ENCODE data around the gene PLEKHN1. TPM values are rescaled to one million over a fixed set of nuclear protein-coding genes. Genes with fewer than 3 reads are reported as not detected.

Gene PLEKHN1
- total RNA-seq, 1 experiment from 2014 or later, result not detected

DNA sequence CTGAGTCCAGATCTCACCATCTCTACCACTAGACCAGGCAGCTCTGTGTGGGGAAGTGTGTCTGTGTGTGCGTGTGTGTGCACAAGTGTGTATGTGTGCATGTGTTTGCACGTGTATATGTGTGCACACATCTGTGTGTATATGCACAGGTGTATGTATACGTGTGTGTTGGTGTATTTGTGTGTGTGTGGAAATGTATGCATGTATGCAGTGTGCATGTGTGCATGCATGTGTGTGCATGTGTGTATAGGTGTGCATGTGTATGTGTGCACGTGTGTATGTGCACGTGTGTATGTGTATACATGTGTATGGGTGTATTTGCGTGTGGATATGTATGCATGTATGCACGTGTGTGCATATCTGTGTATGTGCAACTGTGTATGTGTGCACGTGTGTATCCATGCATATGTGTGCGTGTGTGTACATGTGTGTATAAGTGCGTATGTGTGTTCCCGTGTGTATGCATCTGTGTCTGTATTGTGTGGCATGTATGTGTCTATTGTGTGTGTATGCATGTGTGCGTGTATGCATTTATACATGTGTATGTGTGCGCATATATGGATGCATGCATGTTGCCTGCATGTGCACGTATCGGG lies 3.1 kb downstream of the PLEKHN1 start:
- no TSS peak for BruUV-seq (replicated peaks)
- H3K4me1 ChIP-seq (ENCODE audit: insufficient read depth, low read length, poor library complexity, severe bottlenecking), result peaks cover 8% of the 10 kb centered on the region
- TF ChIP-seq, protein P1, sequence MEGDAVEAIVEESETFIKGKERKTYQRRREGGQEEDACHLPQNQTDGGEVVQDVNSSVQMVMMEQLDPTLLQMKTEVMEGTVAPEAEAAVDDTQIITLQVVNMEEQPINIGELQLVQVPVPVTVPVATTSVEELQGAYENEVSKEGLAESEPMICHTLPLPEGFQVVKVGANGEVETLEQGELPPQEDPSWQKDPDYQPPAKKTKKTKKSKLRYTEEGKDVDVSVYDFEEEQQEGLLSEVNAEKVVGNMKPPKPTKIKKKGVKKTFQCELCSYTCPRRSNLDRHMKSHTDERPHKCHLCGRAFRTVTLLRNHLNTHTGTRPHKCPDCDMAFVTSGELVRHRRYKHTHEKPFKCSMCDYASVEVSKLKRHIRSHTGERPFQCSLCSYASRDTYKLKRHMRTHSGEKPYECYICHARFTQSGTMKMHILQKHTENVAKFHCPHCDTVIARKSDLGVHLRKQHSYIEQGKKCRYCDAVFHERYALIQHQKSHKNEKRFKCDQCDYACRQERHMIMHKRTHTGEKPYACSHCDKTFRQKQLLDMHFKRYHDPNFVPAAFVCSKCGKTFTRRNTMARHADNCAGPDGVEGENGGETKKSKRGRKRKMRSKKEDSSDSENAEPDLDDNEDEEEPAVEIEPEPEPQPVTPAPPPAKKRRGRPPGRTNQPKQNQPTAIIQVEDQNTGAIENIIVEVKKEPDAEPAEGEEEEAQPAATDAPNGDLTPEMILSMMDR (conservative IDR thresholded peaks at IDR 0.05; ENCODE audit: low read depth, low read length), result no peak
- TF ChIP-seq EZH2 (IDR thresholded peaks at IDR 0.05; ENCODE audit: borderline replicate concordance, low read depth, low read length, poor library complexity, severe bottlenecking), result no peak
- intact Hi-C loops (cut with micrococcal nuclease; ENCODE audit: unreplicated experiment), result no loop called here
- no peak overlapping the region for H3K27ac ChIP-seq (ENCODE audit: low read depth, low read length, poor library complexity, severe bottlenecking)
- no peak overlapping the region for H3K4me3 ChIP-seq (ENCODE audit: low read depth, low read length, poor library complexity, severe bottlenecking)
- POLR2A ChIA-PET (ENCODE audit: low non-redundant PET), result interaction anchor here (0.6 kb wide), 1 partner anchor 93 kb away, joined by 4 read pairs; no protein-coding TSS in a partner anchor
- peaks cover 25% of the 10 kb centered on the region for H3K27me3 ChIP-seq (replicated peaks; ENCODE audit: insufficient read depth, low read depth, low read length, poor library complexity)
- no peaks in the 10 kb centered on the region for H3K9me3 ChIP-seq (ENCODE audit: low read depth, low read length, poor library complexity, severe bottlenecking)
- DNase-seq (ENCODE audit: low spot score), result no peak
- CTCF ChIA-PET, result no interaction called here
- H3K36me3 ChIP-seq (ENCODE audit: insufficient read depth, low read length, poor library complexity, severe bottlenecking), result no peaks in the 10 kb centered on the region

DNA sequence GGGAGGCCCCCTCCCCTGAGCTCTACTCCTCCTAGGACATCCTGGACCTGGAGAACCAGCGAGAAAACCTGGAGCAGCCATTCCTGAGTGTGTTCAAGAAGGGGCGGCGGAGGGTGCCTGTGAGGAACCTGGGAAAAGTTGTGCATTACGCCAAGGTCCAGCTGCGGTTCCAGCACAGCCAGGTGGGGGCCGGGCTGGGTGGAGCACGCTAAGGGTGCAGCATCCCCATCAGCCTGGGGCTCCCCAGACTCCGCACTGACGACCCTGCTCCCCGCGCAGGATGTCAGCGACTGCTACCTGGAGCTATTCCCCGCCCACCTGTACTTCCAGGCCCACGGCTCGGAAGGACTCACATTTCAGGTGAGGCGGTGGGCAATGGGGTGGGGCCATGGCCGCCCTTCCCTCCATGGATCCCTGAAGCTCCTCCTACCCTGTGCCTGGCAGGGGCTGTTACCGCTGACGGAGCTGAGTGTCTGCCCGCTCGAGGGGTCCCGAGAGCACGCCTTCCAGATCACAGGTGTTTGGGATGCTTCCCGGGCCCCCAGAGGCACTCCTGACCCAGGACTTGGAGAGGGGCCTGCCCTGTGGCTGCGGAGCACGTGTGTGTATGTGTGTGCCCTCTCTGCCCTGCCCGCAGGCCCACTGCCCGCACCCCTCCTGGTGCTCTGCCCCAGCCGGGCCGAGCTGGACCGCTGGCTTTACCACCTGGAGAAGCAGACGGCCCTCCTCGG lies 4.1 kb downstream of the PLEKHN1 start:
- Histone ChIP-seq H3K9me3 (ENCODE audit: low read depth, low read length, poor library complexity, severe bottlenecking) (no peaks in the 10 kb centered on the region), H3K27me3 (replicated peaks; ENCODE audit: insufficient read depth, low read depth, low read length, poor library complexity) (peaks cover 25% of the 10 kb centered on the region), H3K4me3 (ENCODE audit: low read depth, low read length, poor library complexity, severe bottlenecking) (no peak overlapping the region), H3K27ac (ENCODE audit: low read depth, low read length, poor library complexity, severe bottlenecking) (no peak overlapping the region), H3K4me1 (ENCODE audit: insufficient read depth, low read length, poor library complexity, severe bottlenecking) (peaks cover 8% of the 10 kb centered on the region), H3K36me3 (ENCODE audit: insufficient read depth, low read length, poor library complexity, severe bottlenecking) (no peaks in the 10 kb centered on the region)
- BruUV-seq (replicated peaks), result no TSS peak
- ChIA-PET POLR2A (ENCODE audit: low non-redundant PET) (interaction anchor here (0.6 kb wide), 1 partner anchor 92 kb away, joined by 4 read pairs; no protein-coding TSS in a partner anchor), CTCF (interaction anchor here (0.5 kb wide), 1 partner anchor 50 kb away, joined by 4 read pairs; the partner anchor contains the start of gene AGRN)
- intact Hi-C loops (cut with micrococcal nuclease; ENCODE audit: unreplicated experiment), result no loop called here
- TF ChIP-seq, protein P1 (conservative IDR thresholded peaks at IDR 0.05; ENCODE audit: low read depth, low read length), result no peak
- peak; percentile 62 for TF ChIP-seq EZH2 (IDR thresholded peaks at IDR 0.05; ENCODE audit: borderline replicate concordance, low read depth, low read length, poor library complexity, severe bottlenecking)
- no peak for DNase-seq (ENCODE audit: low spot score)

DNA sequence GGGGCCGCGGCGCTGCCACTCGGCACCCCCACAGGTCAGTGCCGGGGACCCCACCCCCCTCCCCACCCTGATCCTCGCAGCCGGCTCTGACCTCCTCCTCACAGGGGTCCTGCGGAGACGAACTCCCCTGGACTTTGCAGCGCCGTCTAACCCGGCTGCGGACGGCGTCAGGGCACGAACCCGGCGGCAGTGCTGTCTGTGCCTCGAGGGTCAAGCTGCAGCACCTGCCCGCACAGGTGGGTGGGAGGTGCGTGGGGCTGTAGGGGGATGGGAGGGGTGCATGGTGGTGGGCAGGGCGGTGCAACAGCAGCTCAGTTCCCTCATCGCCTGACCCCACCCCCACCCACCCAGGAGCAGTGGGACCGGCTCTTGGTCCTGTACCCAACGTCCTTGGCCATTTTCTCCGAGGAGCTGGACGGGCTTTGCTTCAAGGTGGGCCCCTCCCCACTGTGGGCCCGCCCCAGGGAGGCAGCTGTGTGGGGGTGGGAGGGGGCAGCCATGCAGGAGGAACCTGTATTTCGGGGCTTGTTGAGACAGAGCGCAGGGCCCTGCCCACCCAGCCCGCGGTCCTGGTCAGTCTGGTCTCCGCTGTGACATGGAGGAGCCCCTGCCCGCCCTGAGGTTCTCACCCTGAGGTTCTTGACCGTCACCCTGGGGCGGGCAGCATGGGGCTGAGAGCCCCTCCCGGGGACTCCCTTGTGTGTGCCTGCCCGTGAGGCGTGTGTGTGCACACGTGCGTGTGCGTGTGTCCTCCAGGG lies 4.9 kb downstream of the PLEKHN1 start:
- H3K27me3 ChIP-seq (replicated peaks; ENCODE audit: insufficient read depth, low read depth, low read length, poor library complexity), result peaks cover 25% of the 10 kb centered on the region
- TF ChIP-seq, protein P1 (conservative IDR thresholded peaks at IDR 0.05; ENCODE audit: low read depth, low read length), result no peak
- no peak for TF ChIP-seq EZH2 (IDR thresholded peaks at IDR 0.05; ENCODE audit: borderline replicate concordance, low read depth, low read length, poor library complexity, severe bottlenecking)
- intact Hi-C loops (cut with micrococcal nuclease; ENCODE audit: unreplicated experiment), result no loop called here
- no peak overlapping the region for H3K4me3 ChIP-seq (ENCODE audit: low read depth, low read length, poor library complexity, severe bottlenecking)
- H3K9me3 ChIP-seq (ENCODE audit: low read depth, low read length, poor library complexity, severe bottlenecking), result no peaks in the 10 kb centered on the region
- H3K27ac ChIP-seq (ENCODE audit: low read depth, low read length, poor library complexity, severe bottlenecking), result no peak overlapping the region
- no TSS peak for BruUV-seq (replicated peaks)
- POLR2A ChIA-PET (ENCODE audit: low non-redundant PET), result interaction anchor here (0.6 kb wide), 1 partner anchor 38 kb away, joined by 7 read pairs; no protein-coding TSS in a partner anchor
- CTCF ChIA-PET, result interaction anchor here (0.5 kb wide), 1 partner anchor 49 kb away, joined by 4 read pairs; the partner anchor contains the start of gene AGRN
- H3K36me3 ChIP-seq (ENCODE audit: insufficient read depth, low read length, poor library complexity, severe bottlenecking), result no peaks in the 10 kb centered on the region
- DNase-seq (ENCODE audit: low spot score), result no peak
- peaks cover 16% of the 10 kb centered on the region for H3K4me1 ChIP-seq (ENCODE audit: insufficient read depth, low read length, poor library complexity, severe bottlenecking)

Measured in A673 (cell line).